ENCODE measurements around the gene STUB1. TPM values are rescaled to one million over a fixed set of nuclear protein-coding genes. Genes with fewer than 3 reads are reported as not detected.
"Not testable (repeated sequence)": the region's sequence is repeated elsewhere in the genome, so short reads cannot be mapped to it uniquely, and the experiment has no call there.

Gene STUB1
- total and polyA plus RNA-seq, 5 donors from 2014 or later, result 63.2 to 142 (median 129) TPM

DNA sequence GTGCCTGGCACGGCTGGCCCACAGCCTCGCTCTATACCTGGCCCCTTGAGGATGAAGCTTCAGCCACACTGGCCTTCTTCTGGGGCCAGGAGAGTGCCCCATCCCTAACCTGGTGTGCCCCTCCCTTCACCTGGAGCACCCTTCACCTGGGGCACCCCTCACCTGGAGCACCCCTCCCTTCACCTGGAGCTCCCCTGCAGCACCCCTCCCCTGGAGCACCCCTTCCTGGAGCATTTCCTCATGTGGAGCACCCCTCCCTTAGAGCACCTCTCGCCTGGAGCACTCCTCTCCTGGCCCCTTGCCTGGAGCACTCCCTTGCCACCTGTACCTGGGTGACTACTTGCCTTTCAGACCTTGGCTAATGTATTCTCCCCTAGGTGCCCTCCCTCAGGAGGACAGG, 27.8 kb downstream of the STUB1 start:
- H3K27ac Mint-ChIP-seq, result no peak overlapping the region
- no peak for DNase-seq
- Histone ChIP-seq H3K9me3 (ENCODE audit: control insufficient read depth in 2 of 2, low read length in 2 of 2) (no peaks in the 10 kb centered on the region), H3K27me3 (ENCODE audit: control insufficient read depth, insufficient read depth, low read length) (peaks cover 7% of the 10 kb centered on the region), H3K27ac (ENCODE audit: insufficient read depth, low read length, poor library complexity, severe bottlenecking) (no peak overlapping the region), H3K4me3 (ENCODE audit: low read depth, low read length) (no peak overlapping the region), H3K36me3 (ENCODE audit: control insufficient read depth, insufficient read depth, low read length) (no peaks in the 10 kb centered on the region), H3K4me1 (ENCODE audit: control insufficient read depth, insufficient read depth, low read length, poor library complexity, severe bottlenecking) (peaks cover 9% of the 10 kb centered on the region)
- no peaks in the 10 kb centered on the region for H3K9me3 Mint-ChIP-seq
- peaks cover 51% of the 10 kb centered on the region for H3K27me3 Mint-ChIP-seq
- ATAC-seq (ENCODE audit: low read depth in 2 of 2), result no peak
- no peaks in the 10 kb centered on the region for H3K36me3 Mint-ChIP-seq
- peaks cover 0 to 7% (median 2%) of the 10 kb centered on the region in 4 donors for H3K4me1 Mint-ChIP-seq
- H3K4me3 Mint-ChIP-seq, result no peak overlapping the region

DNA sequence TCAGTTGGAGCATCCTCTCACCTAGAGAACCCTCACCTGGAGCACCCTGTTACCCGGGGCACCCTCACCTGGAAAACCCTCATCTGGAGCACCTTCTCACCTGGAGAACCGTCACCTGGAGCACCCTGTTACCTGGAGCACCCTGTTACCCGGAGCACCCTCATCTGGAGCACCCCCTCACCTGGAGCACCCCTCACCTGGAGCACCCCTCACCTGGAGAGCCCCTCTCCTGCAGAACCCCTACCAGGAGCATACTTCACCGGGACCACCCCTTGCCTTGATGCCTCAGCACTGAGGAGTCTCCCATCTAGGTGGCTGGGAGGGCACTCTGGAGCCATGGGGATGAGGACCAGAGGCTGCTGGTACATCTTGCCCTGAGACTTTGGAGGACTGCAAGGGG, 28.7 kb downstream of the STUB1 start:
- Histone ChIP-seq H3K27me3 (ENCODE audit: control insufficient read depth, insufficient read depth, low read length) (peaks cover 7% of the 10 kb centered on the region), H3K36me3 (ENCODE audit: control insufficient read depth, insufficient read depth, low read length) (no peaks in the 10 kb centered on the region), H3K4me3 (ENCODE audit: low read depth, low read length) (no peak overlapping the region), H3K9me3 (ENCODE audit: control insufficient read depth in 2 of 2, low read length in 2 of 2) (no peaks in the 10 kb centered on the region), H3K4me1 (ENCODE audit: control insufficient read depth, insufficient read depth, low read length, poor library complexity, severe bottlenecking) (peaks cover 9% of the 10 kb centered on the region), H3K27ac (ENCODE audit: insufficient read depth, low read length, poor library complexity, severe bottlenecking) (no peak overlapping the region)
- no peak for ATAC-seq (ENCODE audit: low read depth in 2 of 2)
- H3K27ac Mint-ChIP-seq, result no peak overlapping the region
- H3K36me3 Mint-ChIP-seq, result no peaks in the 10 kb centered on the region
- H3K4me3 Mint-ChIP-seq, result no peak overlapping the region
- H3K9me3 Mint-ChIP-seq, result no peaks in the 10 kb centered on the region
- H3K27me3 Mint-ChIP-seq, result peaks cover 48% of the 10 kb centered on the region
- no peak for DNase-seq
- H3K4me1 Mint-ChIP-seq, result peaks cover 0 to 10% (median 2%) of the 10 kb centered on the region in 4 donors

DNA sequence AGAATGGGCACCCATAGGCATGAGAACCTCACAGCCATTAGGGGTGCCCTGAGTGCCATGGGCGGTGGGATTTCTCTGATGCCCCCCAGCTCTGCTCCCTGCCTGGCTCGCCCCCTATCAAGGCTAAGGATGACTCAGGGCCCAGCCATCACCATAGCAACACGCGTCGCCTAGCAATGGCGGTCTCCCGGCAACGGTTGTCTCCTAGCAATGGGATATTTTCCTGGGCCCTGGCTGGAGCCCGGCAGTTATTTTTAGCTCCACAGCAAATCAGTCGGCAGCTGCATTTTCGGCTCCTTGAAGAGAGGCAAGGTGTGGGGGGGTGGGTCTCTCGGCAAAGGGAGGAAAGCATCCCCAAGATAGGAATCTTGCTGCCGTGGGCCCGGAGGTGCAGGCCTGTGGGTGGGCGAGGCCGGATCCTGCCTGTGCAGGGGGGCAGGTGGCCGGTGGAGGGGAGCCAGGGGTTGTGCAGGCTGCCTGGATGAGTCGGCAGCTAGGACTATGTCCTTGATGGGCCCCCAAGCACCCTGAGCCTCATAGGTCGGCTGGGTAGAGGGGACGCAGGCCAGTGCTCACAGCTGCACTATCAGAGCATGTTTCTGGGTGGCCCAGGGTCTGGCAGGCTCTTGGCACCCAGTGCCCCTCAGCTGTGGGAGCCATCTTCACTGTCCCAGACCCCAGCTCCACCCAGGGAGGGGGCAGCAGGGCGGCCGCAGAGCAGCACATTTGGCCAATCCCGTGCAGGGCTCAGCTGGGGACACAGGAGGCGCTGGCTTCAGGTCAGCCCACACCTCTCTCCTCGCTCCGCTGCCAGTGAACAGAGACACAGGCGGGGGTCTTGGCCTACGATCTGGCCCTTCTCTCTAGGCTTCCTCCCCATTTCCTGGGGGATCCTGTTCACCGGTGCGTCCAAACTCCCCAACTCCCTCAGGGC, 29.6 kb downstream of the STUB1 start:
- Mint-ChIP-seq H3K9me3 (no peaks in the 10 kb centered on the region), H3K27ac (no peak overlapping the region), H3K4me1 (peaks cover 0 to 13% (median 2%) of the 10 kb centered on the region in 4 donors), H3K36me3 (no peaks in the 10 kb centered on the region), H3K27me3 (peaks cover 42% of the 10 kb centered on the region), H3K4me3 (no peak overlapping the region)
- Histone ChIP-seq H3K27ac (ENCODE audit: insufficient read depth, low read length, poor library complexity, severe bottlenecking) (no peak overlapping the region), H3K4me3 (ENCODE audit: low read depth, low read length) (no peak overlapping the region), H3K9me3 (ENCODE audit: control insufficient read depth in 2 of 2, low read length in 2 of 2) (no peaks in the 10 kb centered on the region), H3K27me3 (ENCODE audit: control insufficient read depth, insufficient read depth, low read length) (peaks cover 7% of the 10 kb centered on the region), H3K4me1 (ENCODE audit: control insufficient read depth, insufficient read depth, low read length, poor library complexity, severe bottlenecking) (peaks cover 16% of the 10 kb centered on the region), H3K36me3 (ENCODE audit: control insufficient read depth, insufficient read depth, low read length) (no peaks in the 10 kb centered on the region)
- ATAC-seq (ENCODE audit: low read depth in 2 of 2) (no peak), DNase-seq (no peak)

DNA sequence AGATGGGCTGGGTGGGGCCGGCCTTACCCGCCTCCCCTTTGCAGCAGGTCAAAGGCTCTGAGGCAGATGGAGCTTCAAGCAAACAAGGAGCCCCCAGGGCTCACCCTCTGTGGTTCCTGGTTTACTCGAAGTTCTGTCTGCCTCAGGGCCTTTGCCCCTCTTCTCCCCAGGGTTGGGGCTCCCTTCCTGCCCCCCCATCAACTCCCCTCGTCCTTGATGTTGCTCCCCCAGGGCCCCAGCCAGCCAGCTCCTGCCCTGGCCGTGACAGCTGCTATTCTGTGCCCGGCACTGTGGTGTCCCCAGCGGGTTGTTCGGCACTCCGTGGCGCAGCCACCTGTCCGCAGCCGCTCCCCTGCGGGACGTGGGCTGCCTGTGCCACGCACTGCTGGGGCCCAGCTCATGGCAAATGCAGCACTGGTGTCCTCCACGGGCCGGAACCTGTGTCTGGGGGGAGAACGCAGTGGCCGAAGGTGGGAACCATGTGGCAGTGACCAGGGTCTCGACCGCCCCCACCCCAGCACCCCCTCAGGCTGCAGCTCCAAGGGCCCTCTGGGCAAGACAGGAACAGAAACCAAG, 30.4 kb downstream of the STUB1 start:
- no peaks in the 10 kb centered on the region for H3K9me3 Mint-ChIP-seq
- H3K36me3 ChIP-seq (ENCODE audit: control insufficient read depth, insufficient read depth, low read length), result no peaks in the 10 kb centered on the region
- ATAC-seq (ENCODE audit: low read depth in 2 of 2) (no peak), DNase-seq (no peak)
- H3K4me1 ChIP-seq (ENCODE audit: control insufficient read depth, insufficient read depth, low read length, poor library complexity, severe bottlenecking), result peaks cover 21% of the 10 kb centered on the region
- no peak overlapping the region for H3K27ac ChIP-seq (ENCODE audit: insufficient read depth, low read length, poor library complexity, severe bottlenecking)
- no peak overlapping the region for H3K4me3 Mint-ChIP-seq
- peaks cover 42% of the 10 kb centered on the region for H3K27me3 Mint-ChIP-seq
- no peak overlapping the region for H3K4me3 ChIP-seq (ENCODE audit: low read depth, low read length)
- peaks cover 0 to 13% (median 2%) of the 10 kb centered on the region in 4 donors for H3K4me1 Mint-ChIP-seq
- H3K27ac Mint-ChIP-seq, result no peak overlapping the region
- H3K9me3 ChIP-seq (ENCODE audit: control insufficient read depth in 2 of 2, low read length in 2 of 2), result no peaks in the 10 kb centered on the region
- H3K36me3 Mint-ChIP-seq, result no peaks in the 10 kb centered on the region
- peaks cover 7% of the 10 kb centered on the region for H3K27me3 ChIP-seq (ENCODE audit: control insufficient read depth, insufficient read depth, low read length)

DNA sequence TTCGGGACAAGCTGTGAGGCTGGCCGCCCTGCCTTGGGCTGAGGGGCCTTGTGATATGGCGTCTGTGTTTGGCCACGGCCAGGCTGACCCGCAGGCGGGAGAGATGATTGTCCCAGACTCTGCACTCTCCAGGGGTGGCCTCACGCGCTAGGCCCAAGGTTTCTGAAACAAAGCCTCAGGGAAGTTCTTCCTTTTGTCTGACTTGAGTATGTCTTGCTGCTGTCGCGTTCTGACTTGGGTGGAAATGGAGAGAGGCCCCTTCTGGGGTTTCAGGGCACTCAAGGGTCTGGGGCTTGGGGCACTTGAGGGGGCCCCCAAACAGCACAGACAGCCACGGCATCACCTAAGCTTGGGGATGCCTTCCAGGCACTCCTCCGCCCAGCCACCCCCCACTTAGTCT, 30.9 kb downstream of the STUB1 start:
- Mint-ChIP-seq H3K9me3 (no peaks in the 10 kb centered on the region), H3K27ac (no peak overlapping the region)
- H3K27me3 ChIP-seq (ENCODE audit: control insufficient read depth, insufficient read depth, low read length), result peaks cover 7% of the 10 kb centered on the region

DNA sequence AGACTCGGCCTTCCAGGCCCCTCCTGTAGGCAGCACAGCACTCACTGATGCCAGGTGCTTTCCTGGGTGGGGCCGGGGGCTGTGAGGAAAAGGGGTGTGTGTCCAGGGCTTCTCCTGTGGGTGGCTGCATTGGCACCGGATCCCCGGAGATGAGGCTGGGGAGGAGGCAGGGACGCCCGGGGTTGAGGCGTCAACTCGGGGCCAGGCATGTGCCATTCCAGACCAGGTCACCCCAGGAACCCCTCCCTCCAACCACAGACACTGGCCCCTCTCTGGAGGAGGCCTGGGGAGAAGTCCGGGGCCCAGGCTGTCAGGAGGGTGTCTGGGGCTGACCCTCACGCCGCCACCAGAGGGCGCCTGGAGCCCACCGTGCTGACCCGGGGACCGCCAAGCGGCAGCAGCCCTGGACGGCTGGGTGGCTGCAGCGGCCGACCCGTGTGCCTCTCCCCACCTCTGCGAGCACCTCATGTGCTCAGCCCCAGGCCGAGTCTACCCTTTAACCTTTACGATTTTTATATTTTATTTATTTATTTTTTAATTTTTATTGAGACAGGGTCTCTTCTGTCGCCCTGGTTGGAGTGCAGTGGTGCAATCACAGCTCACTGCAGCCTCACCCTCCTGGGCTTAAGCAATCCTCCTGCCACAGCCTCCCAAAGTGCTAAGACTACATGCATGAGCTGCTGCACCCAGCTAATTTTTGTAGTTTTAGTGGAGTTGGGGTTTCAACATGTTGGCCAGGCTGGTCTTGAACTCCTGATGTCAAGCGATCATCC, 31.5 kb downstream of the STUB1 start:
- Mint-ChIP-seq H3K27me3 (peaks cover 41% of the 10 kb centered on the region), H3K9me3 (no peaks in the 10 kb centered on the region), H3K4me1 (peaks cover 0 to 16% (median 2%) of the 10 kb centered on the region in 4 donors), H3K27ac (no peak overlapping the region), H3K36me3 (no peaks in the 10 kb centered on the region), H3K4me3 (no peak overlapping the region)
- peak; percentile 69 to 76 (median 70) for DNase-seq
- H3K9me3 ChIP-seq (ENCODE audit: control insufficient read depth in 2 of 2, low read length in 2 of 2), result no peaks in the 10 kb centered on the region
- ATAC-seq (ENCODE audit: low read depth in 2 of 2), result peak; percentile 51 to 54
- no peaks in the 10 kb centered on the region for H3K36me3 ChIP-seq (ENCODE audit: control insufficient read depth, insufficient read depth, low read length)
- no peak overlapping the region for H3K27ac ChIP-seq (ENCODE audit: insufficient read depth, low read length, poor library complexity, severe bottlenecking)
- H3K4me3 ChIP-seq (ENCODE audit: low read depth, low read length), result no peak overlapping the region
- peaks cover 7% of the 10 kb centered on the region for H3K27me3 ChIP-seq (ENCODE audit: control insufficient read depth, insufficient read depth, low read length)
- H3K4me1 ChIP-seq (ENCODE audit: control insufficient read depth, insufficient read depth, low read length, poor library complexity, severe bottlenecking), result peaks cover 18% of the 10 kb centered on the region

More for the DNA sequence above, 30.9 kb downstream of the STUB1 start:
- peaks cover 42% of the 10 kb centered on the region for H3K27me3 Mint-ChIP-seq
- ATAC-seq (ENCODE audit: low read depth in 2 of 2) (no peak), DNase-seq (no peak)
- no peaks in the 10 kb centered on the region for H3K36me3 Mint-ChIP-seq
- no peak overlapping the region for H3K4me3 ChIP-seq (ENCODE audit: low read depth, low read length)
- H3K4me3 Mint-ChIP-seq, result no peak overlapping the region
- H3K4me1 Mint-ChIP-seq, result peaks cover 0 to 16% (median 2%) of the 10 kb centered on the region in 4 donors
- H3K4me1 ChIP-seq (ENCODE audit: control insufficient read depth, insufficient read depth, low read length, poor library complexity, severe bottlenecking), result peaks cover 24% of the 10 kb centered on the region
- no peak overlapping the region for H3K27ac ChIP-seq (ENCODE audit: insufficient read depth, low read length, poor library complexity, severe bottlenecking)
- H3K36me3 ChIP-seq (ENCODE audit: control insufficient read depth, insufficient read depth, low read length), result no peaks in the 10 kb centered on the region
- H3K9me3 ChIP-seq (ENCODE audit: control insufficient read depth in 2 of 2, low read length in 2 of 2), result no peaks in the 10 kb centered on the region

DNA sequence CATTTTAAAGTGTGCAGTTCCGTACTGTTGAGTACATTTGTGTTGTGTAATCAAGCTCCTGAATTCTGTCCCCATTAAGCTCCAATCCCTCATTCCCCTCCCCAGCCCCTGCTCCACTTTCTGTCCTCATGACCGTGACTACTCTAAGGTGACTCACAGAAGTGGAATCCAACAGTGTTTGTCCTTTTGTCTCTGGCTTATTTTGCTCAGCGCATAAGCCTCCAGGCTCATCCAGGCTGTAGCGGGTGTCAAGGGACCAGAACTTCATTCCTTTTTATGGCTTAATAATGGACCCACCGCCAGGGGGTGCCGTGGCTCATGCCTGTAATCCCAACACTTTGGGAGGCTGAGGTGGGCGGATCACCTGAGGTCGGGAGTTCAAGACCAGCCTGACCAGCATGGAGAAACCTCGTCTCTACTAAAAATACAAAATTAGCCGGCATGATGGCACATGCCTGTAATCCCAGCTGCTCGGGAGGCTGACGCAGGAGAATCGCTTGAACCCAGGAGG, 32.6 kb downstream of the STUB1 start:
- DNase-seq, result peak in 1 of 3 donors; percentile 61
- not testable (repeated sequence) for H3K27me3 ChIP-seq (ENCODE audit: control insufficient read depth, insufficient read depth, low read length); H3K9me3 Mint-ChIP-seq; H3K27ac ChIP-seq (ENCODE audit: insufficient read depth, low read length, poor library complexity, severe bottlenecking); H3K36me3 Mint-ChIP-seq; H3K9me3 ChIP-seq (ENCODE audit: control insufficient read depth in 2 of 2, low read length in 2 of 2); H3K4me3 ChIP-seq (ENCODE audit: low read depth, low read length); ATAC-seq (ENCODE audit: low read depth in 2 of 2); H3K36me3 ChIP-seq (ENCODE audit: control insufficient read depth, insufficient read depth, low read length)
- peaks cover 0 to 14% (median 2%) of the 10 kb centered on the region in 4 donors for H3K4me1 Mint-ChIP-seq
- peaks cover 18% of the 10 kb centered on the region for H3K4me1 ChIP-seq (ENCODE audit: control insufficient read depth, insufficient read depth, low read length, poor library complexity, severe bottlenecking)
- H3K4me3 Mint-ChIP-seq, result peak overlapping the region in 3 of 4 donors; percentile 36 to 47 (median 45)
- peak overlapping the region in 1 of 3 donors; percentile 32 for H3K27ac Mint-ChIP-seq
- H3K27me3 Mint-ChIP-seq, result peaks cover 32% of the 10 kb centered on the region

Measured in CD4-positive, CD25-positive, alpha-beta regulatory T cell (primary cell).